ENCODE results near the gene ZNF462.

DNA sequence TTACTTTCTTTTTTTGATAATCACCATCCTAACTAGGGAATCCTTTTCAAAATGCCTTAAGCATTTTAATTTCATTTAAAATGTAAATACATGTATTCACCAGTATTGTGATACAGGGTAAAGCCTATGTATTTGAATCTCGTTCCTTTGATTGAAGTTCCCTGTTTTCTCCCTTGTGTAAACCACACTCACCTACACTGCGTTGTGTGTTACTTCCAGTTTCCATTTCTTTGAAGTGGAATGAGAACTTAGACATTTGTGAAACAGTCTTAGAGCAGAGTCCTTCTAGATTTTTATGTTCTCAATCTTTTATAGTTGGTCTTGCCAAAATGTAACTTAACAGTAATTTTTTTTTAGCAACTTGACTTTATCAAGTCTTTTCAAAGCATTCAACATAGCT is 101.4 kb downstream of the ZNF462 start:
- TF ChIP-seq, protein P1, sequence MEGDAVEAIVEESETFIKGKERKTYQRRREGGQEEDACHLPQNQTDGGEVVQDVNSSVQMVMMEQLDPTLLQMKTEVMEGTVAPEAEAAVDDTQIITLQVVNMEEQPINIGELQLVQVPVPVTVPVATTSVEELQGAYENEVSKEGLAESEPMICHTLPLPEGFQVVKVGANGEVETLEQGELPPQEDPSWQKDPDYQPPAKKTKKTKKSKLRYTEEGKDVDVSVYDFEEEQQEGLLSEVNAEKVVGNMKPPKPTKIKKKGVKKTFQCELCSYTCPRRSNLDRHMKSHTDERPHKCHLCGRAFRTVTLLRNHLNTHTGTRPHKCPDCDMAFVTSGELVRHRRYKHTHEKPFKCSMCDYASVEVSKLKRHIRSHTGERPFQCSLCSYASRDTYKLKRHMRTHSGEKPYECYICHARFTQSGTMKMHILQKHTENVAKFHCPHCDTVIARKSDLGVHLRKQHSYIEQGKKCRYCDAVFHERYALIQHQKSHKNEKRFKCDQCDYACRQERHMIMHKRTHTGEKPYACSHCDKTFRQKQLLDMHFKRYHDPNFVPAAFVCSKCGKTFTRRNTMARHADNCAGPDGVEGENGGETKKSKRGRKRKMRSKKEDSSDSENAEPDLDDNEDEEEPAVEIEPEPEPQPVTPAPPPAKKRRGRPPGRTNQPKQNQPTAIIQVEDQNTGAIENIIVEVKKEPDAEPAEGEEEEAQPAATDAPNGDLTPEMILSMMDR (IDR thresholded peaks at IDR 0.05; ENCODE audit: low read depth, low read length, missing input control): no peak
- no peak for TF ChIP-seq JUND (IDR thresholded peaks at IDR 0.05)
- no peak for TF ChIP-seq RAD21 (IDR thresholded peaks at IDR 0.05)
- TF ChIP-seq SP1 (IDR thresholded peaks at IDR 0.05): no peak
- TF ChIP-seq, protein P2, sequence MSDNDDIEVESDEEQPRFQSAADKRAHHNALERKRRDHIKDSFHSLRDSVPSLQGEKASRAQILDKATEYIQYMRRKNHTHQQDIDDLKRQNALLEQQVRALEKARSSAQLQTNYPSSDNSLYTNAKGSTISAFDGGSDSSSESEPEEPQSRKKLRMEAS (IDR thresholded peaks at IDR 0.05): no peak
- TF ChIP-seq, protein P3, sequence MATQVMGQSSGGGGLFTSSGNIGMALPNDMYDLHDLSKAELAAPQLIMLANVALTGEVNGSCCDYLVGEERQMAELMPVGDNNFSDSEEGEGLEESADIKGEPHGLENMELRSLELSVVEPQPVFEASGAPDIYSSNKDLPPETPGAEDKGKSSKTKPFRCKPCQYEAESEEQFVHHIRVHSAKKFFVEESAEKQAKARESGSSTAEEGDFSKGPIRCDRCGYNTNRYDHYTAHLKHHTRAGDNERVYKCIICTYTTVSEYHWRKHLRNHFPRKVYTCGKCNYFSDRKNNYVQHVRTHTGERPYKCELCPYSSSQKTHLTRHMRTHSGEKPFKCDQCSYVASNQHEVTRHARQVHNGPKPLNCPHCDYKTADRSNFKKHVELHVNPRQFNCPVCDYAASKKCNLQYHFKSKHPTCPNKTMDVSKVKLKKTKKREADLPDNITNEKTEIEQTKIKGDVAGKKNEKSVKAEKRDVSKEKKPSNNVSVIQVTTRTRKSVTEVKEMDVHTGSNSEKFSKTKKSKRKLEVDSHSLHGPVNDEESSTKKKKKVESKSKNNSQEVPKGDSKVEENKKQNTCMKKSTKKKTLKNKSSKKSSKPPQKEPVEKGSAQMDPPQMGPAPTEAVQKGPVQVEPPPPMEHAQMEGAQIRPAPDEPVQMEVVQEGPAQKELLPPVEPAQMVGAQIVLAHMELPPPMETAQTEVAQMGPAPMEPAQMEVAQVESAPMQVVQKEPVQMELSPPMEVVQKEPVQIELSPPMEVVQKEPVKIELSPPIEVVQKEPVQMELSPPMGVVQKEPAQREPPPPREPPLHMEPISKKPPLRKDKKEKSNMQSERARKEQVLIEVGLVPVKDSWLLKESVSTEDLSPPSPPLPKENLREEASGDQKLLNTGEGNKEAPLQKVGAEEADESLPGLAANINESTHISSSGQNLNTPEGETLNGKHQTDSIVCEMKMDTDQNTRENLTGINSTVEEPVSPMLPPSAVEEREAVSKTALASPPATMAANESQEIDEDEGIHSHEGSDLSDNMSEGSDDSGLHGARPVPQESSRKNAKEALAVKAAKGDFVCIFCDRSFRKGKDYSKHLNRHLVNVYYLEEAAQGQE (IDR thresholded peaks at IDR 0.05): no peak
- TF ChIP-seq GABPA (IDR thresholded peaks at IDR 0.05 in 1 of 2, conservative IDR thresholded peaks at IDR 0.05 in 1 of 2): no peak
- TF ChIP-seq FOXA1 (IDR thresholded peaks at IDR 0.05): no peak
- TF ChIP-seq FOXA2 (IDR thresholded peaks at IDR 0.05): no peak
- TF ChIP-seq HNF4A (conservative IDR thresholded peaks at IDR 0.05): no peak
- TF ChIP-seq NR2F2 (IDR thresholded peaks at IDR 0.05): no peak
- no peak for TF ChIP-seq TAF1 (conservative IDR thresholded peaks at IDR 0.05)
- TF ChIP-seq, protein P4, sequence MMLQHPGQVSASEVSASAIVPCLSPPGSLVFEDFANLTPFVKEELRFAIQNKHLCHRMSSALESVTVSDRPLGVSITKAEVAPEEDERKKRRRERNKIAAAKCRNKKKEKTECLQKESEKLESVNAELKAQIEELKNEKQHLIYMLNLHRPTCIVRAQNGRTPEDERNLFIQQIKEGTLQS (IDR thresholded peaks at IDR 0.05): no peak
- TF ChIP-seq, protein P5, sequence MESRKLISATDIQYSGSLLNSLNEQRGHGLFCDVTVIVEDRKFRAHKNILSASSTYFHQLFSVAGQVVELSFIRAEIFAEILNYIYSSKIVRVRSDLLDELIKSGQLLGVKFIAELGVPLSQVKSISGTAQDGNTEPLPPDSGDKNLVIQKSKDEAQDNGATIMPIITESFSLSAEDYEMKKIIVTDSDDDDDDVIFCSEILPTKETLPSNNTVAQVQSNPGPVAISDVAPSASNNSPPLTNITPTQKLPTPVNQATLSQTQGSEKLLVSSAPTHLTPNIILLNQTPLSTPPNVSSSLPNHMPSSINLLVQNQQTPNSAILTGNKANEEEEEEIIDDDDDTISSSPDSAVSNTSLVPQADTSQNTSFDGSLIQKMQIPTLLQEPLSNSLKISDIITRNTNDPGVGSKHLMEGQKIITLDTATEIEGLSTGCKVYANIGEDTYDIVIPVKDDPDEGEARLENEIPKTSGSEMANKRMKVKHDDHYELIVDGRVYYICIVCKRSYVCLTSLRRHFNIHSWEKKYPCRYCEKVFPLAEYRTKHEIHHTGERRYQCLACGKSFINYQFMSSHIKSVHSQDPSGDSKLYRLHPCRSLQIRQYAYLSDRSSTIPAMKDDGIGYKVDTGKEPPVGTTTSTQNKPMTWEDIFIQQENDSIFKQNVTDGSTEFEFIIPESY (IDR thresholded peaks at IDR 0.05): no peak

Measured in liver (tissue), 3 donors.